Gastrocnemius medialis (tissue), 4 donors: Measurements from ENCODE around the gene NRN1.

ENCODE experiments used
- POLR2A ChIP-seq, 2 donors: fragments of 450-650 bp; IDR thresholded peaks; one replicate each; pipeline ENCODE4 v1.6.1; 2017; ENCODE audit warnings: antibody characterized with exemption in 2 of 2, mild to moderate bottlenecking in 2 of 2, moderate library complexity in 2 of 2
- TF ChIP-seq, protein P1 (sequence below), 5 experiments: fragments of 450-650 bp in 3 of 5; fragments of 200-600 bp in 2 of 5; sonication (generic) in 2 of 5; IDR thresholded peaks in 4 of 5; conservative IDR thresholded peaks in 1 of 5; 1 replicate in 4 of 5; 2 replicates in 1 of 5; pipeline ENCODE4 v1.5.1; 2016 to 2019; ENCODE audit warnings: antibody characterized with exemption in 5 of 5, mild to moderate bottlenecking in 3 of 5, moderate library complexity in 3 of 5

GRCh38 chr6:6006428-6007365 is at the start of gene NRN1:
- TF ChIP-seq, protein P1, sequence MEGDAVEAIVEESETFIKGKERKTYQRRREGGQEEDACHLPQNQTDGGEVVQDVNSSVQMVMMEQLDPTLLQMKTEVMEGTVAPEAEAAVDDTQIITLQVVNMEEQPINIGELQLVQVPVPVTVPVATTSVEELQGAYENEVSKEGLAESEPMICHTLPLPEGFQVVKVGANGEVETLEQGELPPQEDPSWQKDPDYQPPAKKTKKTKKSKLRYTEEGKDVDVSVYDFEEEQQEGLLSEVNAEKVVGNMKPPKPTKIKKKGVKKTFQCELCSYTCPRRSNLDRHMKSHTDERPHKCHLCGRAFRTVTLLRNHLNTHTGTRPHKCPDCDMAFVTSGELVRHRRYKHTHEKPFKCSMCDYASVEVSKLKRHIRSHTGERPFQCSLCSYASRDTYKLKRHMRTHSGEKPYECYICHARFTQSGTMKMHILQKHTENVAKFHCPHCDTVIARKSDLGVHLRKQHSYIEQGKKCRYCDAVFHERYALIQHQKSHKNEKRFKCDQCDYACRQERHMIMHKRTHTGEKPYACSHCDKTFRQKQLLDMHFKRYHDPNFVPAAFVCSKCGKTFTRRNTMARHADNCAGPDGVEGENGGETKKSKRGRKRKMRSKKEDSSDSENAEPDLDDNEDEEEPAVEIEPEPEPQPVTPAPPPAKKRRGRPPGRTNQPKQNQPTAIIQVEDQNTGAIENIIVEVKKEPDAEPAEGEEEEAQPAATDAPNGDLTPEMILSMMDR (IDR thresholded peaks at IDR 0.05 in 4 of 5, conservative IDR thresholded peaks at IDR 0.05 in 1 of 5): no peak
- no peak for TF ChIP-seq POLR2A (IDR thresholded peaks at IDR 0.05)
